ENCODE data around the gene ZFP91.
A peak's percentile ranks its signal among the peaks of the same experiment; 100 is the strongest.

The ZFP91 gene

DNA sequence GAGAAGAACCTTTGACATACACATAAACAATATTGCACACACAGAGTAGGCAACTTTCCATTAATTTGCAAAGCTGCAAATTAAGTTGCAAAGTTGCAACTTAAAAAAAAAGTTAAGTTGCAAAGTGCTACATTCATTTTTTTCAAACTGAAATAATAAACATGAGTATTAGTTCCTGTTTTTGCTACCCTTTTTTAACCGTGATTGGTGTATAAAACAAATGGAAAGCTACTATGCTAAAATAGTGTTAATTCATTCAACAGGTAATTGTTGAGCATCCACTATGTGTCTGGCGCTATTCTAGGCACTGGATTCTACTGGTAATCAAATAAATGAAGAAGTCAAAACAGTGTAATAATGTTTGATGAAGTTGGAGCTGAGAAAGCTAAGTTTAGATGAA is 8.1 kb downstream of the ZFP91 start:
- DNase-seq (ENCODE audit: low read depth), result no peak

GRCh38 chr11:58591659-58592058 is 12.8 kb downstream of the ZFP91 start:
- no peak for DNase-seq (ENCODE audit: low read depth)

GRCh38 chr11:58592760-58593472 is 14.1 kb downstream of the ZFP91 start:
- peak; percentile 12 for DNase-seq (ENCODE audit: low read depth)

GRCh38 chr11:58594826-58595225 is 16.0 kb downstream of the ZFP91 start:
- DNase-seq (ENCODE audit: low read depth), result no peak

GRCh38 chr11:58596621-58597020 is 17.8 kb downstream of the ZFP91 start:
- no peak for DNase-seq (ENCODE audit: low read depth)

DNA sequence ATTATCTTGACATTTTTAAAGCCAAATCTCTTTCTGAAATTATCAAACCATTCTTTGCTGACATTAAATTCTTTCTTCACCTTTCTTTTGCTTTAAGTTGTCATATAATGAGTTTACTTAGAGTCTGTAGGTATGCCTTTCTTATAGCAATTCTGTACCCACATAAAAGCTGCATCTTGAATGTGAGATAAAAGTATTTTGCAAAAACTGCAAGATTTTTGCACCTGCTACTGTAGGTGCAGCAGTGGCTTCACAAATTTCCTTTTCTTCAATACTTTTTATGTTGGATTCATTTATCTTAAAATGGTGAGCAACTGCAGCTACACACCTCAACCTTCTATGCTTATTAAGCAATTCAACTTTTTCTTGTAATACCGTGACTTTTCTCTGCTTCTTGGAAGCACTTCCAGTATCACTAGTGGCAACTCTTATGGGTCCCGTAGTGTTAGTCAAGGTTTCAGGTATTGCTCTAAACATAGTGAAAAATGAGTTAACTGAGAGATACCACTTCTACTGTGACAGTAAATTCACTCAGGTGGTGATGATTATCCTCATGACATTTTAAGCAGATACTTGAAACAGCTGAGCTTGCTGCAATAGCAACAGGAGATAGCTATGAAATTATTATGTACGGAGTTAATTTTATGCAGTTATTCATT is 18.8 kb downstream of the ZFP91 start:
- DNase-seq (ENCODE audit: low read depth), result no peak

DNA sequence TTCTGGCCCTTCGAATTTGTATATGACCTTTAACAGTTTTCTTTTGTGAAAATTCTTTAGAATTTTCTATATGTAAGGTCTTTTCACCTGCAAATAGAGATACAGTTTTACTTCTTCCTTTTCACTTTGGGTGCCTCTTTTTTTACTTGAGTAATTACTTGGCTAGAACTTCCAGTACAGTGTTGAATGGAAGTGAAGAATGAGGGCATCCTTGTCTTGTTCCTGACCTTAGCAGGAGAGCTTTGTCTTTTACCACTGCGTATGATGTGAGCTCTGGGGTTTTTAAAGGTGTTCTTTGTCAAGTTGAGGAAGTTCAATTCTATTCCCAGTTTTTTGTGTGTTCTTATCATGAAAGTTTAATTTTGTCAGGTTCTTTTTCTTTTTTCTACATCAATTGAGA is 21.6 kb downstream of the ZFP91 start:
- no peak for DNase-seq (ENCODE audit: low read depth)

GRCh38 chr11:58606930-58607714 is 28.3 kb downstream of the ZFP91 start:
- DNase-seq (ENCODE audit: low read depth), result no peak

DNA sequence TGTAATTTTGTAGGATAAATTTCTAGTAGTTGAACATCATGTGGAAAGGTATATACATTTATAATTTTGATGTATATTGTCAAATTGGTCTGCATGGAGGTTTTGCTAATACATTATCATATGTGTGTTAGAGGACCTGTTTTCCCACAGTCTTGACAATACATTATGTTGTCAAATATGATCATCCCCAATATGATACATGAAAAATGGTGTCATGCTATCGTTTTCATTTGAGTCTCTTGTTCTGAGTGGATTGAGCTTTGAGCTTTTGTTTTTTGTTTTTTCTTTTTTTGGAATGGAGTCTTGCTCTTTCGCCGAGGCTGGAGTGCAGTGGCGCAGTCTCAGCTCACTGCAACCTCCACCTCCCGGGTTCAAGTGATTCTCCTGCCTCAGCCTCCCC is 29.5 kb downstream of the ZFP91 start:
- DNase-seq (ENCODE audit: low read depth), result no peak

GRCh38 chr11:58609723-58610122 is 30.9 kb downstream of the ZFP91 start:
- DNase-seq (ENCODE audit: low read depth), result no peak

GRCh38 chr11:58613228-58613627 is 34.4 kb downstream of the ZFP91 start:
- DNase-seq (ENCODE audit: low read depth), result no peak

DNA sequence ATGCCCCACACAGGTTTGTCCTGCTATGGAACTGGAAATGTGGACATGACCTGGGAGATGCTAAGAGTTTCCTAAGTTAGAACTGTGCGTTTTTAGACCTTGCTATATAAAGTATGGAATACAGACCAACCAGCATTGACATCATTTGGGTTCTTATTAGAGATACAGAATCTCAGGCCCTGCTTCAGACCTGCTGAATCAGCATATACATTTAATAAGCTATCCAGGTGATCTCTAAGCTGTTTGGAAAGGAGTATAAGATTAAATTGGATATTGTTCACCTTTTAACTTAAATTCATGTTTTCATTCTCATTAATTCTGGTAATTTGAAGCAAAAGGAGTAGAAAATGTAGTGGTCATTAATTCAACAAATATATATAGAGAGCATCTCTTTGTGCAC is 36.7 kb downstream of the ZFP91 start:
- DNase-seq (ENCODE audit: low read depth), result no peak

GRCh38 chr11:58616594-58616993 is 37.7 kb downstream of the ZFP91 start:
- no peak for DNase-seq (ENCODE audit: low read depth)

- no peak for DNase-seq (ENCODE audit: low read depth)
These were observed 39.2 kb downstream of the ZFP91 start for GRCh38 chr11:58617976-58618557.

- DNase-seq (ENCODE audit: low read depth), result no peak
These were observed 42.9 kb downstream of the ZFP91 start for GRCh38 chr11:58621586-58622262.

DNA sequence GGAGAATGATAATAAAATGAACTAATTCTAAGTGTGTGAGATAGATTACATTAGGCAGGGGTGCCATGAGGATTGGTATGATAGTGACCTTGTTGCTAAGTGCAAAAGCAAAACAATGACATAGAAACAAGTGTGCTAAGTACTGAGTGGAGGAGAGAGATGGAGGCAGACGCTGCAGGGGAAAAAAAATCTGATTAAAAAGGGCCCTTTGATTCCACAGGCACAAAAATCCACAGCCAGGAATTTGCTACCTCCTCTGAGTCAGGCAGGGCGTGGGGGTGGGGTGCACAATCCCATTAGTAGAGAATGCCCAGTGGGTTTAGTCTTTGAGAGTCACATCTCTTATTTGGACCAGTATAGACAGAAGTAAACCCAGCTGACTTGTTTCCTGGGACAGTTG is 43.5 kb downstream of the ZFP91 start, which contains the start of gene CNTF:
Gene CNTF (plus strand): TSS at position 322 of the 400 bp plus-strand sequence. CDS start 88 bp downstream, outside the sequence.
- no peak for DNase-seq (ENCODE audit: low read depth)

GRCh38 chr11:58625086-58625485 is 46.2 kb downstream of the ZFP91 start:
- DNase-seq (ENCODE audit: low read depth), result no peak

DNA sequence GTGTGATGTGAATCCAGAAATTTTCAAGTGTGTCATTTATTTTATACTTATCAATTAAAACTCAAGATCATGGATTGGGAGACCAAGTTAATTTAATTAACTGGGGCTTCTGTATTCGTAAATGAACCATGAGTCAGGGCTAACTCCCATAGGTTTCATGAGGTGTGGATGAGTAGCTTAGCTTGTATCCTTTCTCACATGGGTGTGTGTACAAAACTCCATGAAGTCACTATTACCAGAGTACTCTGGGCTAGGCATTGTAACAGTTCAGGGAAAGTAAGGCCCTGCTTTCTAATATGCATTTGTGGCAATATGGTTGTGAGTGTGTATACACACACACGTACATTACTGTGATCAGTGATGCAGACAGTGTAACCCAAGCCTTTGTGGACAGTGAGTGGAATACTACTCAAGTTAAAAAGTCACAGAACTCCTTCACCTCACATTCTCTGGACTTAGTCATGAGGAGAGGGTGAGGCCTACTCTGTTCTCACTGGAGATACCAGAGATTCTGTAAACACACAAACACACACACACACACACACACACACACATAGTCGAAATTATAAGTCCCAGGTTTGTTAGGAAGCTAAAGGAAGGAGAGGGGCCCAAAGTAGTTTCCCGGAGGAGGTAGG is 47.1 kb downstream of the ZFP91 start:
- DNase-seq (ENCODE audit: low read depth), result no peak

DNA sequence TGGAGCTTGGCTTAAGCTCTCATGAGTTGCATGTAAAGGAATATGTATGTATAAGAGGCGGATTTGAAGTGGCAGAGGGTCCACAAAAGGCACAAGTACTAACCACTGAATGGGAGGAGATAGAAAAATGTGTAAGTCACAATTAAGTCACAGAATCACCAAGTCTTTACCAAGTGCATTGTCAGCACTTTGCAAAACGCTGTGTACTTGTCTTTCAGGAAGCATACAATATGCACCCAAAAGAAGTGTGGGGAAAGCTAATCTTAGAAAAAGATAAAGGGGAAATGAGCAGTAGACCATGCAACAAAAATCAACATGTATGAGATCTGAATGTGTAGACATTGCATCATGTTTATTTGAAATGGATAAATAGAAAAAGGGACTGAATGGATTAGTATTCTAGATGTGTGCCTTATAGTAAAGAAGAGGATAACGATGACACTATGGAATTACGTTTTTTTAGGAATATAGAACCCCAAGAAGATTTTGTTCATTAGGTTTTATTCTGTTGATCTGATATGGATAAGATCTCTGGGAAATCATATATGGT is 48.1 kb downstream of the ZFP91 start:
- DNase-seq (ENCODE audit: low read depth), result no peak

DNA sequence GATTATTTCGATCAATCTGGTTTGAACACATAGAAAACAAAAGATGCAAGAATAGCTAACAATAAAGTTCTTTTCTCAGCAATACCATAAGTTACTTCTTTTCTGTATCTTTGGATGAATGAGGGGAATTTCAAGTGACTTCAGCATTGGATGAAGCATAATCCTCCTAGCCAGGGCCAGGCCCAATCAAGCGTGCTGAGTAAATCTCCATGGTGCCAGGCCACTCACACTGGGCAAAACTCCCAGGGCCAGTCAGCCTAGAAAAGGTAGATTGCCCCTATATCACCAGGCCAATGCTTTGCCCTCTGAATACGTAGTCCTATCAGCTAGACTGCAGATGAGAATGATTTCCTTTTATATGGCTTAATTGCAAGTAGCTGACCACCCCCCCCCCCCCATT is 49.6 kb downstream of the ZFP91 start:
- DNase-seq (ENCODE audit: low read depth), result no peak

DNA sequence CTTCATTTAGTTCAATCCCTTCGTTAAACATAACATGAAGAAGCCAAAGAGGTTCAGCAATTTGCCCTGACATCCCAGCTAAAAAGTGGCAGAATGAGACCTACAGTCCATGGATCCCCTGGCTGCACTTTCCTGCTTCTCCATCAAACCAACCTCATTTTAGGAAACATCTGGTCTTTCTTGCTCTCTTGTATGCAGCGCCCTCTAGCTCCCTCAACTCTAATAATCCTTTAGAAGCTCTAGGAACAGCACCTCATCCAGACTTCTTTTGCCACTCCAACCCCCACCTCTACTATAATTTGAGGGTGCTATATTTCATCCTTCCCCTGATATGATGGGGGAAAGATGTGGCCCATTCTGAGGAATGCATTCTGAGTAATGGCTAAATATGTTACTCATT is 51.0 kb downstream of the ZFP91 start:
- no peak for DNase-seq (ENCODE audit: low read depth)
